GM18519 (cell line): ENCODE data around the gene HK2.
"Not testable (repeated sequence)": the region's sequence is repeated elsewhere in the genome, so short reads cannot be mapped to it uniquely, and the experiment has no call there.

Experiments
- ATAC-seq: cut with Tn5 transposase; IDR thresholded peaks from one replicate; pipeline ENCODE4 v1.9.1; 2021; ENCODE audit warnings: mild to moderate bottlenecking, moderate library complexity; ENCODE audit not compliant: unreplicated experiment, low FRiP score

HK2 gene

DNA sequence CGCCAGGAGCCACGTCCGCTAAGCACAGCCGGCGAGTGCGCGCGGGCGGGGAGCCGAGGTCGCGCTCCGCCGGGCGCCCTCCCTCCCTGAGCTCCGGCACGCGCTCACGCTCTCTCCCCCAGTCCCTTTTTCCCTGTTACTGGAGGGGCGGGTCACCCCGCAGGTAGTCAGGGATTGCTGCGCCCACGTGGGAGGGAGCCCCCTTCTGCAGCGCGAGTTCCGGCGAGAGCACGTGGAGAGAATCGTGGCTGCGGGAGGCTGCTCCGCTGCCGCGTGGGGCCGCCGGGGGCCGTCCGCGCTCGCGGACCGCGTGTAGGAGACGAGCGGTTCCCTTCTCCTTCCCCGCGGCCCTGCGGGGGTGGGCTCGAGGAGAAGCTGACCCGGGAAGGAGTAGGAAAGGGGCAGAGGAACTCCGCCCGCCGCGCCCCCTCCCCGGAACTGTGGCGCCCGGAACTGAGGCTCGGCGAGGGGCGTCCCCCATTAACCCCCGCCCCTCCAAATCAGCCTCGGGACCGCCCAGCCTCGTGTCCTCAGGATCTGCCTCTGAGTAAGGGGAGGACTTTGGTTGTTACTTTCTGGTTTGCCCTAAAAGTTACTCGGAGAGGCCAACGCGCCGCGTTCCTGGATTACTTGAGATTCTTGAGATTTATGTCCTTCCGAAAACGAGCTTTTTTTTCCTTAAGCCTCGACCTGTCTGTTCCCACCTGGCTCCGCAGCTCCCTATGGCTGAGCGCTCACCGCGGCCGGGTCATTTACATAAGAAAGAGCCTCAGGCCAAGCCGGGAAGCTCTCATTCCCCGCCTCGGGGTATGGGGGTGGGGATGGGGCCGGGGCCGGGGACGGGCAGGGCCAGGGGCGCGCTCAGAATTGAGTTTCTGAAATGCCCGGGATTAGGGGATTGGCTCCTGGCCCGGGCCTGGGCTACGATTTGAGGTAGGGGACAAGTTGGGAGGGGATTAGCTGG lies 1.1 kb downstream of the HK2 start:
- ATAC-seq, result peak; percentile 33

- ATAC-seq, result no peak
Observed at GRCh38 chr2:74835831-74836674, 2.1 kb downstream of the HK2 start.

DNA sequence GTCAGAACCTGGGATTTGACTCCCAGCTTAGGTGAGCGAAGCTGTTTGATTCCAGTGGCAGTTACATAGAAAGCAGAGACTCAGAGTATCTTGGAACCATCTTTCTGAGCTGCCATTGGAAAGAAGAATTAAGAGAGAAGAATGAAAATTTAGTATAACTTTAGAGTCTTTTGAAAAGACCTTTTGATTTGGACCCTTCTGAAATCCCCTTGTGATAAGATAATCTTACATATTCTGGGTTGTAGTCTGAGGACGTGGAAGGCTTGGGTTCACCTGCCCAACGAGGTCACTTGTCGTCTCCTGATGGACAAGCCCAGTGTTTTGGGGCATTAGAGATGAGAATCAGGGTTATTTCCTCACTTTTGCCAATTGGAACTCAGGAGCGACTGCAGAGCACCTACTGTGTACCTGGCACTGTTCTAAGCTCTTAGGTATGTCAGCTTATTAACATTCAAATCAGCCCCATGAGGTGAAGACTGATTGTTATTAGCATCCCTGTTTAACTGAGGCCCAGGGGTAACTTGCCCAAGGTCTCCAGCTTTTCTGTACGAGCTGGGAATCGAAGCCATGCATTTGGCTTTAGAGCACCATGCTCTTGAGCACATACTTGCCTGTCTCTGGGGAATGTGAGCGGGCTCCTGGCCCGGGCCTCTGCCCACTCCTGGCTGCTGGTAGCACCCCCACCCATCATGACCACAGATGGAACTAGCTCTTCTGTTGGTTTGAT lies 2.9 kb downstream of the HK2 start:
- no peak for ATAC-seq

GRCh38 chr2:74841641-74842040 lies 7.7 kb downstream of the HK2 start:
- ATAC-seq, result no peak

GRCh38 chr2:74843433-74843832 lies 9.5 kb downstream of the HK2 start:
- ATAC-seq, result no peak

DNA sequence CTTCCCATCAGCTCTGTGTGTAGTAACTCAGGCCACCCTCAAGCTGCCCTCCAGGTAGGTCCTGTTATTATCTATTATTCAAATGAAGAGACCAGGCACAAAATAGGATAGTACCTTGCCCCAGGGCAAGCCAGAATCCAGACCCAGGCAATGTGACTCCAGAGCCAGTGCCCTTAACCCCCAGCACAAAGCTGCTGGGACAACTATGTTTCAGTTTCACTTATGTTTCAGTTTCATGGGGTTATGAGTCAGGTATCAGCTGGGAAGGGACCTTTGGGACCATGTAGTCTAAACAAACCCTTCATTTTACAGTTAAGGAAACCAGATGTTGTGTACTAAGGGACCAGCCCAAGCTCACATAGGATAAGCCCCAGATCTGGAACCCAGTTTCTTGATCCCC lies 10.0 kb downstream of the HK2 start:
- ATAC-seq, result peak; percentile 93

DNA sequence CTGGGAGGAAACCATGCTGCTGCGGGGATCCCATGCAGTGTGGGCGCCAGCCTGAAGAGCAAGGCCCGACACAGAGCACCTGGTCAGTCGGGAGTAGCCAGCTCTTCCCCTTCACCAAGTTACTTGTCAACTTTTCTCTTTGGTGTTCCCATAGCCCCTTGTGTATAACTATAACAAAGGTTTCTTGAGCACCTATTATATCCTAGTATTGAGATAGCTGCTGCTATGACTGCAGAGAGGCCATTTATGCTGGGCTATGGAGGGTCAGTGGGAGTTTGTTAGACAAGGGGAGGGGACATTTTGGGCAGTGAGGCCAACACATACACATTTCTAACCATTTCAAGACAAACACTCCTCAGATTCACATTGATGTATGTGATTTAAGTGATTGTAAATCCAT lies 10.8 kb downstream of the HK2 start:
- ATAC-seq, result no peak

GRCh38 chr2:74845217-74845751 lies 11.4 kb downstream of the HK2 start:
- ATAC-seq, result no peak

DNA sequence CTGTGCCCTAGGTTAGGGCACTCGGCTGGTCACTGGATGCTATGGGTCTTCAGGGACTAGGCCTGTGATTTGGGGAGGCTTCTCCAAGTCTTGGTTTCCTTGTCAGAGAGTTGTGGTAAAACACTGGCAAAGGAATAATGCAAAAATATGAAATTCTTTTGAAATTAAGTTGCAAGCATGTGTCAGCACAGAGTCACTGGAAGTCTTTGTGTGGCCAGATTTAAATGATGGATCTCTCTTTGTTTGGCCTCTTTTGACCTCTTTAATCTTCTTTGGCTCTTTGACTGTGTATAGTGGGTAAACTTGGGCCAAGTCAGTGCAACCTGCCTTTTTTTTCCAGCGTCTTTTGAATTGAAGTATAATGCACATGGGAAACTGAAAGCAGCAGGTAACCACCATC lies 12.1 kb downstream of the HK2 start:
- ATAC-seq, result no peak

DNA sequence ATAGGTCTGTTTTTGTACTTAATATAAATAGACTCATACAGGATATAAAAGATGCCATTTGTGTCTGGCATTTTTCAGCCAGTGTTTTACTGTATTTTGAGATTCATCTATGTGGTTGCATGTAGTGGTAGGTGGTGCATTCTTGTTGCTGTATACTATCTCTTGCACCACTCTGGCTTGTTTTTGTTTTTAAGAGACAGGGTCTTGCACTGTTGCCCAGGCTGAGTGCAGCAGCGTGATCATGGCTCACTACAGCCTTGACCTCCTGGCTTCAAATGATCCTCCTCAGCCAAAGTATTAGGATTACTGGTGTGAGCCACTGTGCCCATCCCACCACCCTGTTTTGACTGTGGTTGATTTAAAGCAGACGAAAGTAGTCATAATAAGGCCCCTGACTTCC lies 12.6 kb downstream of the HK2 start:
- no peak for ATAC-seq

DNA sequence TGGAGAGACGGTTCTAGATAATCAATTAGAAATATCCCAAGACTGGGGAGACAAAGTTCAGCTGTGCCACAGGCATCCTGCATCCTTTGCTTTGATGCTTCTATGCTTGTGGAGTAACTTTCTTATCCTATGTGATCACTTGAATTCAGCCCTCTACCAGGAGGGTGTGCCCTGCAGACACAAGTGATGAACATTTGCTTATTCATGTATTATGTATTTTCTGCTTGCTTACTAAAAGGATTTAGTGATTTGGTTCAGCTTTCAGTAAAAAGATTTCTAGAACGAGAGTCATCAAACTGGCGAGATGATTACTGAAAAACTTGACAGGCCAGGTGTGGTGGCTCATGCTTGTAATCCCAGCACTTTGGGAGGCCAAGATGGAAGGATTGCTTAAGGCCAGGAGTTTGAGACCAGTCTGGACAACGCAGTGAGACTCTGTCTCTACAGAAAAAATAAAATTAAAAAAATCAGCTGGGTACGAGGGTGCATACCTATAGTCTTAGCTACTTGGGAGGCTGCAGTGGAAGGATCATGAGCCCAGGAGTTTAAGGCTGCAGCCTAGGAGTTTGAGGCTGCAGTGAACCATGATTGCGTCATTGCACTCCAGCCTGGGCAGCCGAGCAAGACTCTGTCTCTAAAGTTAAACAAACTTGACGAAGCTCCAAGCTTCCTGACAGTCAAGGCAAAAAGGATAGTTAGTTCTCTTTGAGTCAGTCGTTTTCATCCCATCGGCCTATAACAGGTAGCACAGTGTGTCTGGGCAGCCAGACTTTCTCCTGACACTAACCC lies 13.3 kb downstream of the HK2 start:
- no peak for ATAC-seq

DNA sequence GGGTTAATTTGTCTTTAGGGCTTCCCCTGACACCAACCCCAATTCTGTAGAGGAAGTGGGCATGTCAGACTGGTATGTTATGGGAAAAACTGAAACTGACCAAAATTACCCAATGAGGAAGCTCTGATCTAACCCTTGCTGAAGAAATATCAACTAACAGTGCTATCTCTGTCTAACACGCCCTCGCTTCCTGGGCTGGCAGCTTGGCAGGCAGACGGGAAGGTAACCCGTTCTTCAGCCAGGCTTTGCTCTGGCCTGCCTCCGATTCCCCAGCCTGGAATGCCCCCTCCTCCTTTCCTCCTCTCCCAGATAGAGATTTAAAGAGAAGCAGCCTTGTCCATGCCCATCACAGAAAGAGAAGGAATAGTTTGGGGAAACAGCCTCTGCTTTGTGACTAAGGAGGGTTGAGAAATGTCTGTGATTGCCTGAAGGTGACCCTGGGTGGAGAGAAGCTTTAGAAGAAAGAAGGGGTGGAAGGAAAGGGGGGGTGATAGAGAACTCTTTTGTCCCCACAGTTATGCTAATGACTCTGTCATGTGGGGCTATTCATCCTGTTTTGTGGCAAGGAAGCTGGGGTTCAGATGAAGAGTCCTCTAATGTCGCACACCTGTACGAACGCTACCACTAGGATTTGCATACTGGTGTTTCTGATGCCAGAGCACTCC lies 15.4 kb downstream of the HK2 start:
- peak; percentile 51 for ATAC-seq

DNA sequence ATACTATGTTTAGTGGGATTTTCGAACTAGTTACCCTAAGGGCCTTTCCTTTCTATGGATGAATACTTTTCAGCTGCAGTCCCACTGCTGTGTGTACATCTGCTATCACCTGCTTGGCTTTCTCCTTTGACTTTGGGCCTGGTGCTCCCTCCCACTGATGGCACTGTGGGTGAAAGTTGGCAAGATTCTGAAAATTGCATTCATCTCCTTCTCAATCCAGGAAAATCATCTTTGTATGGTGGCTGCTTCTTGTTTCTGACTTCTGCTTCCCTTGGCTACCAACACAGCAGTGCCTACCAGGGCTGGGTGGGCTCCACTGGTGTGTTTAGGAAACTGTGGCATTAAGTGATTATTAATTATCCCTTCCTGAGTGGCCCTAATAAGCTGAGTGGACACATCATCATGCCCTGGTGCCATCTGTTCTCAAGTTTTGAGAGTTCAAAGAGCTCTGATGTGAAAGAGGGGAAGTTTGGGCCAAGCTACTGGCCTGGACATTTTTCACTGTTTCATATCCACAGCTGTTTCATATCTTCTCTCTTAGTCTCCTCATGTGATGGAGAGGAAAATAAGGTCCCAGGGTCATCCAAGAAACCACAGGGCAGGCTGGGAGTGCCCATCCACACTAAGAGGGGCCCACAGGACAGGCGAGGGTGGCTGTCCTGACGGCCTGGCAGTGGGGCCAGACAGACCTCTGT lies 16.7 kb downstream of the HK2 start:
- no peak for ATAC-seq

- ATAC-seq, result no peak
Observed at GRCh38 chr2:74851191-74851566, 17.3 kb downstream of the HK2 start.

- not testable (repeated sequence) for ATAC-seq
Observed at GRCh38 chr2:74853360-74853759, 19.4 kb downstream of the HK2 start.

GRCh38 chr2:74854401-74854800 lies 20.5 kb downstream of the HK2 start:
- no peak for ATAC-seq

DNA sequence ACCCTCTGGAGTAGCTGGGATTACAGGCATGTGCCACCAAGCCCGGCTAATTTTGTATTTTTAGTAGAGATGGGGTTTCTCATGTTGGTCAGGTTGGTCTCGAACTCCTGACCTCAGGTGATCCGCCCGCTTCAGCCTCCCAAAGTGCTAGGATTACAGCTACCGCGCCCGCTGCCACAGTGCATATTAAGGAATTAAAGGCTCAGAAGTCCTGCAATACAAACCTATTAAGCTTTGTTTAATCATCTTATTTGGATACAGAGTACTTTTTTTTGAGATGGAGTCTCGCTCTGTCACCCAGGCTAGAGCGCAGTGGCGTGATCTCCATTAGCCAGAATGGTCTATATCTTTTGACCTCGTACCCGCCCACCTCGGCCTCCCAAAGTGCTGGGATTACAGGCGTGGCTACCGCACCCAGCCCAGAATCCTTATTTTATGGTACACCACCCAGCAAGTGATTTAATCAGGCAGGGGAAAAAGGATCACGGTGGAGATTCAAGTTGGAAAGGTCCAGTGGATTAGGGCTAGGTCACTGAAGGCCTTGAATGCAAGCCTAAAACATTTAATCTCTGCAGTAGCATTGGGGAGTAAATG lies 21.3 kb downstream of the HK2 start:
- ATAC-seq, result not testable (repeated sequence)

GRCh38 chr2:74856004-74856578 lies 22.2 kb downstream of the HK2 start:
- ATAC-seq, result no peak
